ENCODE data around the gene ZNF382.
"Not testable (repeated sequence)": the region's sequence is repeated elsewhere in the genome, so short reads cannot be mapped to it uniquely, and the experiment has no call there.

The ZNF382 gene

DNA sequence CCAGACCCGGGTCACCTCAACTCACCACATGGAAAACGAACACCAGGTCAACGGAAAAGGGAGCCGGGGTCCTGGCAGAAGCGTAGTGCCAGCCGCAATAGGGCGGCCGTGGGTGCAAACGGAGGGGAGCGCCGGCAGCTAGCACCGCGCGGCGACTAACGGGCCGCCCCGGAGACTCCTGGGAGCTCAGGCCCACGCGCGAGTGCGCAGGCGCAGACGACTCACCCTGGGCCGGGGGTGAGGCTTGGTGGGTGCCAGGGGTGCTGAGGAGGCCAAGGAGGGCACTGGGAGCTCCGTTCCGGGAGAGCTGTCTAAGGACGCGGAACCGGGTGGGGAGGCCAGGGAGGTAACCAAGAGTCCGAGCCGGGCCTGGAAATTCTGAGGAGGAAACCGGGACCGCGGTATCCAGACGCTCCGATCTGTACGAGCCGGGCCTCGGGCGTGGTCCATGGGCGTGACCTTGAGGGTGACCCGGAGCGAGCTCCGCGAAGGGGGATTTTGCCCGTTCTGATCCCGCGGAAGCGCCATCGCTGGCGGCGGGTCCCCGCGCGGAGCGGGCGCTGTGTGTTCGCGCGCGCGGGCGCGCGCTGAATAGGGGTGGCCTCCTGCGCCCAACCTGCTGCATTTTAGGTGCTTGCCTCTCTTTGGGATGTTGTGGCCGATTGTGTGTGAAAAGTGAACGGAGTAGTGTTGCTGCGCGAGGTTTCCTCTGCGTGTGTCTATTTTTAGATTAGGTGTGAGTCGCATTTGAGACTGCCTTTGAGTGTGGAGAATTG, at the start of gene ZNF382:
Gene ZNF382, plus strand, starts transcription at position 213 of the 776 bp plus-strand sequence. CDS start 4,602 bp downstream, outside the sequence.
- DNase-seq (ENCODE audit: low read depth in 2 of 2, low spot score in 1 of 2), result peak; percentile 61 to 79

GRCh38 chr19:36564391-36564790, 40.7 kb upstream of the ZNF382 start:
- DNase-seq (ENCODE audit: low read depth in 2 of 2, low spot score in 1 of 2), result no peak

- no peak for DNase-seq (ENCODE audit: low read depth in 2 of 2, low spot score in 1 of 2)
These were observed 32.5 kb upstream of the ZNF382 start for GRCh38 chr19:36572593-36573019.

DNA sequence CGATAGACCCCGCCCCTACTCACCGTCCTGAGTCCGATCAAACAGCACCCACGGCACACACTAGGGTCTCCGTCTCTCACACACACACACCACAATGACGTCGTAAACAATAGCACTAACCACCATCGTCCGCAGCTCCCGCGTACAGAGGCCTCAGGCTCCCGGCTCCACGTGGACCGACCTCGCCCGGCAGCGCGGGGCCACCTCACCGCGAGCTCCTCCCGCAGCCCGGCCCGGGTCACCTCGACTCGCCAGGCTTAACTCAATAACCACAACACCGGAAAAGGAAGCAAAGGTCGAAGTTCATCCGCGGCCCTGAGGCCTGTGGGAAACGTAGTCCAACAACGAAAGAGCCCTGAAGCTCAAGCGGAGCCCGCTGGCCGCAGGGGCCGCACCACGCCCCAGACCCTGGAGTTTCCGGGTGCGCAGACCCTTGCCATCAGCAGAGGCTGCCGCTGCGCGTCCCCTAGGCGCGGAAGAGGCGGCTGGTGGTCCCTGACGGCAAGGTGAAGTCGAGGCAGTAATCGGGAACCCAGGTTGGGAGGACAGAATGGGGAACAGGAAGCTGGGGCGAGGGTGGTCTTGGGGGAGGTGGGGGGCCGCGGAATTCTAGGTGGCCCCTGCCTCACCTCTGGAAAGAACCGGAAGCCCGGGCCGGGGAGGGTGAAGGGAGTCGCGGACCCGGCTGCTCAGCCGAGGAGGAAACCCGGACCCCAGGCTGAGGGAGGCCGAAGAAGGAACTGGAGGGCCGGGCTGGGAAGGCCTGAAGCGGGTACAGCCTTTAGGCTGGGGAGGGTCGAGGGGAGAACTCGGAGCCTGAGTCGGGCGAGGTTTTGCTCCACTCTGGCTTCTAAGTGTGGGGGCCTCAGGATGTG, 31.9 kb upstream of the ZNF382 start, which contains the start of gene ZNF529:
Gene ZNF529, minus strand, starts transcription at position 273 of the 875 bp plus-strand sequence. CDS start 946 bp downstream, outside the sequence.
- peak; percentile 71 to 72 for DNase-seq (ENCODE audit: low read depth in 2 of 2, low spot score in 1 of 2)

DNA sequence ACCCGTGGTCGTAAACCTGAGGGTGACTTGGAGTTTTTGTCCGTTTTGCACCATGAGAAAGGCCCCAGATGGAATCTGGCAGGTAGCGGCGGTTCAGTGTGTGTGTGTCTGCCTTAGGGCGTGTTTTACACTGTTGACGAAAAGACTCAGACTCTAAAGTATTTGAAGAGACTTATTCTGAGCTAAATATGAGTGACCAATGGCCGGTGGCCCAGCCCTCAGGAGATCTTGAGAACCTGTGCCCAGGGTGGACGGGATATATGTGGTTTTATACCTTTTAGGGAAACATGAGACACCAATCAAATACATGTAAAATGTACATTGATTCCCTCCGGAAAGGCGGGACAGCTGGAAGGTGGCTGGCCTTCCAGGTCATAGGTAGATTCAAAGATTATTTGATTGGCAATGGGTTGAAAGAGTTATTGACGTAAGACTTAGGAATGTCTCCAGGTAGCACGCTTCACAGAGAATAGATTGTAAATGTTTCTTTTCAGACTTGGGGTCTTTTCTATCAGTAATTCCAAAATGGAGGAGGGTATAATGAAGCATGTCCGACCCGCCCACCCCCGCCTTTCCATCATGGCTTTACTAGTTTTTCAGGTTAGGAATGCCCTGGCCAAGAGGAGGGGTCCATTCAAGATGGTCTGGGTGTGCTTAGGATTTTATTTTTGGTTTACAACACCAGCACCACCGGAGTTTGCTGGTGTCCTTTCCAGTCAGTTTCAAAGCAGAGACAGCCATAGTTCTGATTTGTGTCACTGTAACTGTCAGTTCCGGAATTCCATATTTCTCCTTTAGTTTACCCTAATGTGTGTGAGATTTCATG, 31.0 kb upstream of the ZNF382 start:
- DNase-seq (ENCODE audit: low read depth in 2 of 2, low spot score in 1 of 2), result no peak

DNA sequence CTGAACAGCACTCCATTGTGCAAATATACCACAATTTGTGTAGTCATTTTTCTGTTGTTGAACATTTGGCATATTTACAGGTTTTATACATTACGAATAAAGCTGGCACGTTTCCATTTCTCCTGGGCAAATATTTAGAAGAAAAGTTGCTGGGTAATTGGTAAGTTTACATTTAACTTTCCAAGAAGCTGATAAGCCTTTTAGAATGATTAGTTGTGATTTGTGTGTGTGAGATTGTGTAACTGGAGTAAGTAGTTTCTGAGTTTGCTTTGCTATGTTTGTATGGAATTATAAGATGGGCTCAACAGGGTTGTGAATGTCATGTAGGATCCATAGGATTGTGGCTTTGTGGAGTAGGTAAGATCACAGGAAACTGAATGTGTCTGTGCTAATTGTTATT, 30.4 kb upstream of the ZNF382 start:
- DNase-seq (ENCODE audit: low read depth in 2 of 2, low spot score in 1 of 2), result no peak

DNA sequence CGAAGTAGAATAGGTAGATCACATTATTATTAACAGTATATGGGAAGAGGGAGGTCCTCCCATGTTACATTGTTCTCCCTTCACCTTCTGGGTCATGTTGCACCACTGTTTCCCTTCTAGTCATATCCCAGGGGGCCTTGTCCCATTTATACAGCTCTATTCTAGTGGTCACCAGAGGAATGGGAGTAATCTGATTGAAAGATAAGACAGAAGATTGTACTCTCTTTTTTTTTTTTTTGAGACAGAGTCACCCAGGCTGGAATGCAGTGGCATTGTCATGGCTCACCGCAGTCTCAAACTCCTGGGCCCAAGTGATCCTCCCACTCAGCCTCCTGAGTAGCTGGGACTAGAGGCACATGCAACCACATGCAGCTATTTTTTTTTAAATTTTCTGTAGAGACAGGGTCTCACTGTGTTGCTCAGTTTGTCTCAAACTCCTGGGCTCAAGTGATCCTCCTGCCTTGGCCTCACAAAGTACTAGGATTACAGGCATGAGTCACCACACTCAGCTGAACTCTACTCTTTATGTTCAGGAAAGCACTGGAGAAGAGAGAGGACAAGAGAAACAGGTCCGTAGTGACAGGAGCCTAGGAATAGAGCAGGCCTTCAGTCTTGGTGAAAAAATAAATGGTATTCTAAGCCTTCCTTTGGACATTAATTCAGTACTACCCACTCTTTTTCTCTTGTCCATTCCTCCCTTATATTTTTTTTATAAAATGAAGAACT, 27.7 kb upstream of the ZNF382 start:
- DNase-seq (ENCODE audit: low read depth in 2 of 2, low spot score in 1 of 2), result no peak

GRCh38 chr19:36579255-36579654, 25.9 kb upstream of the ZNF382 start:
- no peak for DNase-seq (ENCODE audit: low read depth in 2 of 2, low spot score in 1 of 2)

DNA sequence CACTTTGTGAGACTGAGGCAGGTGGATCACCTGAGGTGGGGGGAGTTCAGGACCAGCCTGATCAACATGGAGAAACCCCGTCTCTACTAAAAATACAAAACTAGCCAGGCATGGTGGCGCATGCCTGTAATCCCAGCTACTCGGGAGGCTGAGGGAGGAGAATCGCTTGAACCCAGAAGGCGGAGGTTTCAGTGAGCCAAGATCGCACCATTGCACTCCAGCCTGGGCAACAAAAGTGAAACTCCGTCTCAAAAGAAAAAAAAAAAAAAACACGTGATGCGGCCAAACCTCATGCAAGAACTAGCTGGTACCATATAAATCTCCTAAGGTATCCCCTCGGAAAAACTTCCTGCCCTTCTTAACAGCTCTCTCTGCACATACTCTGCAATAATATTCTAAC, 2.4 kb upstream of the ZNF382 start:
- not testable (repeated sequence) for DNase-seq (ENCODE audit: low read depth in 2 of 2, low spot score in 1 of 2)

- DNase-seq (ENCODE audit: low read depth in 2 of 2, low spot score in 1 of 2), result peak; percentile 50 to 78
These were observed 435 bp upstream of the ZNF382 start for GRCh38 chr19:36604656-36605100.

DNA sequence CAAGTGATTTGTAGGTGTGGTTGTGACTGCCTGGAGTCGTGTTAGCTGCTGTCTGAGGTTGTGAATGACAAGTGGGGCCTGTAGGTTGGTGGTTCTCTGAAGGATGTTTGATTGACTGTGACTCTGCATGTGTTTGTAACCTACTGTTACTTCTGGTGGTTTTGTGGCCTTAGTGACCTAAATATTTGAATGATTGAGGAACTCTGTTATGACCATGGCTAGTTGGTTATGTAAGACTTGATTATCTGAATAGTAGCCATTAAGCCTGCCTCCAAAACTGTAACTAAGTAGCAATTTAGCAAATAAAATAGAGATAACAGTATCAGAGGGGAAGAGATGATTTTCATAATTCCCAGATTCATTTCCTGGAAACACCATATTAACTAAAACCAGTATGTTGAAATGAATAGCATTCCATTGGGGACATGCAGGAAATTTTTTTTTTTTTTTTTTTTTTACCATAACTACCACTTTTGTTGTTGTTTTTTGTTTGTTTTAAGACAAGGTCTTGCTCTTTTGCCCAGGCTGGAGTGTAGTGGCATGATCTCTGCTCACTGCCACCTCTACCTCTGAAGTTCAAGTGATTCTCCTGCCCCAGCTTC, 865 bp downstream of the ZNF382 start:
- no peak for DNase-seq (ENCODE audit: low read depth in 2 of 2, low spot score in 1 of 2)

DNA sequence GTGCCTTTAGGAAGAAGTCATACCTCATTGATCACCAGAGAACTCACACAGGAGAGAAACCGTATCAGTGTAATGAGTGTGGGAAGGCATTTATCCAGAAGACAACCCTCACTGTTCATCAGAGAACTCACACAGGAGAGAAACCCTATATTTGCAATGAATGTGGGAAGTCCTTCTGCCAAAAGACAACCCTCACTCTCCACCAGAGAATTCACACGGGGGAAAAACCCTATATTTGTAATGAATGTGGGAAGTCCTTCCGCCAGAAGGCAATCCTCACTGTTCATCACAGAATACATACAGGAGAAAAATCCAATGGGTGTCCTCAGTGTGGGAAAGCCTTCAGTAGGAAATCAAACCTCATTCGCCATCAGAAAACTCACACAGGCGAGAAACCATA, 21.9 kb downstream of the ZNF382 start:
- DNase-seq (ENCODE audit: low read depth in 2 of 2, low spot score in 1 of 2), result no peak

GRCh38 chr19:36635342-36635741, 30.2 kb downstream of the ZNF382 start:
- DNase-seq (ENCODE audit: low read depth in 2 of 2, low spot score in 1 of 2), result no peak

DNA sequence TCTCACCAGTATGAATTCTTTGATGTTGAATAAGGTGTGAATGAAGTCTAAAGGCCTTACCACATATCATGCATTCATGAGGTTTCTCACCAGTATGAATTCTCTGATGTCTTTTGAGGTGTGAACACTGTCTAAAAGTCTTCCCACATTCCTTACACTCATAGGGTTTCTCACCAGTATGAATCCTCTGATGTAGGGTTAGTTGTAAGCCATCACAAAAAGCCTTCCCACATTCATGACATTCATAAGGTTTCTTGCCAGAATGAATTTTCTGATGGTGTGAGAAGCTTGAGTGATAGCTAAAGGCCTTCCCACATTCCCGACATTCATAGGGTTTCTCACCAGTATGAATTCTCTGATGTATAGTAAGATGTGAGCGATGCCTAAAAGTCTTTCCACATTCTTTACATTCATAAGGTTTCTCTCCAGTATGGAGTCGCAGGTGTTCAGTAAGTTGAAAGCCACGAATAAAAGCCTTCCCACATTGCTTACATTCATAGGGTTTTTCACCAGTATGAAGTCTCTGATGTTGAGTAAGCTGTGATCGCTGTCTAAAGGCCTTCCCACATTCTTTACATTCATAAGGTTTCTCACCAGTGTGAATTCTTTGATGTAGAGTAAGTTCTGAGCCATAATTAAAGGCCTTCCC, 33.9 kb downstream of the ZNF382 start:
- no peak for DNase-seq (ENCODE audit: low read depth in 2 of 2, low spot score in 1 of 2)

DNA sequence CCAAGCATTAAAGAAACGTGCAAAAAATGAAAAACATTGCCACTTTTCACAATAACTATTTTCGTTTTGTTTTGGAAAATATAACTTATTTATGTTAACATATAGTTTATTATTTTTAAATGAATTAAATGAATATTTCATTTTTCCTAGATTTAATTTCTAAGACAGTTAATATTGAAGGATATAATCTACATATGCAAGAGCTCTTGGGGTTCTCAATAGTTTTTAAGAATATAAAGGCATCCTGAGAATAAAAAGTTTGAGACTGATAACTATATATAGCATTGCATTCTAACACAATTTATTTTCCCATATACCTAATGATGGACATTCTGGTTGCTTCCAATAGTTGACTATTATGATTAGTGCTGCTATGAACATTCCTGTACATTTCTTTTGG, 41.6 kb downstream of the ZNF382 start:
- DNase-seq (ENCODE audit: low read depth in 2 of 2, low spot score in 1 of 2), result no peak

DNA sequence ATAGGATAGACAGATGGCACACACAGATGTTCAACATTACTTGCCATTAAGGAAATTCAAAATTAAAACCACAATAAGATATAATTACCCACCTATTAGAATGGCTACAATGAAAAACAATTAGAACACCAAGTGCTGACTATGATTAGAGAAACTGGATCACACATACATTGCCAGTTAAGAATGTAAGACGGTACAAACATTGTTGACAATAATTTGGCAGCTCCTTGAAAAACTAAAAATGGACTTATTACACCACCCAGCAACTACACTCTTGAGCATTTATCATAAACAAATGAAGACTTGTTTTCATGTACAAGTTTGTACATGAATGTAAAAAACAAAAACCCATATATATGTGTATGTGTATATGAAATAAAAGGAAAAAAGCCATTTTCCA, 47.8 kb downstream of the ZNF382 start:
- no peak for DNase-seq (ENCODE audit: low read depth in 2 of 2, low spot score in 1 of 2)

DNA sequence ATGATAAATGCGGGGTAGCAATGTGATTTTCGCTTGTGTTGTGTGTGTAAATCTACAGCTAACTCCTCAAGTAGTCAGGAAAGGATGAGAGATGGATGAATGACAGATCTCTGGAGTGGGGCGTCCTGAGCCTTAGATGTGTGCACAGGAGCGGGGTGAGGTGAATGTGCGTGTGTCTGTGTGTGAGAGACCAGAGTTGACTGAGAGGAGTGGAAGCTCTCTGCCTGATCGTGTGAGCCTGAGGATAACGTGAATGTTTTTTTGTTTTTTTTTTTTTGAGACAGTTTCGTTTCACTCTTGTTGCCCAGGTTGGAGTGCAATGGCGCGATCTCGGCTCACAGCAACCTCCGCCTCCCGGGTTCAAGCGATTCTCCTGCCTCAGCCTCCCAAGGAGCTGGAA, 60.7 kb downstream of the ZNF382 start:
- no peak for DNase-seq (ENCODE audit: low read depth in 2 of 2, low spot score in 1 of 2)

GRCh38 chr19:36668646-36669045, 63.5 kb downstream of the ZNF382 start:
- no peak for DNase-seq (ENCODE audit: low read depth in 2 of 2, low spot score in 1 of 2)

DNA sequence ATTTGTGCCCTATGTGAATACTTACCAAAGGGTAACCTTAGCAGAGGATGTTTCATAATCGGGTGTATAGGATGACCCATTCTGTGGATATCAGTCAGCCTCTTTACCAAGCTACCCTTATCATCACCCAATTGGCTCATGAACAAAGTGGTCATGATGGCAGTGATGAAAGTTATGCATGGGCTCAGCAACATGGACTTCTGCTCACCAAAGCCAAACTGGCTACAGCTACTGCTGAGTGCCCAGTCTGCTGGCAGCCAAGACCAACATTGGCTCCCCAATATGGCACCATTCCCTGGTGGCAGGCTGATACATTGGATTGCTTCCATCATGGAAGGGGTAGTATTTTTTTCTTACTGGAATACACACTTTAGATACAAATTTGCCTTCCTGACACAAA, 67.3 kb downstream of the ZNF382 start:
- DNase-seq (ENCODE audit: low read depth in 2 of 2, low spot score in 1 of 2), result no peak

- no peak for DNase-seq (ENCODE audit: low read depth in 2 of 2, low spot score in 1 of 2)
These were observed 69.1 kb downstream of the ZNF382 start for GRCh38 chr19:36674201-36674600.
